GM10248 (cell line): Measurements from ENCODE around the gene MAN1A1.

Source experiments
- CTCF ChIA-PET: fragments of 300-600 bp; sonication (Branson Sonifier 250); formaldehyde crosslinking; extraction: SDS; loops from one replicate; lab custom pipeline; 2021; ENCODE audit warnings: antibody characterized with exemption; lab: Yijun Ruan, JAX
- POLR2A ChIA-PET: fragments of 350-650 bp; sonication (Branson Sonifier 250); formaldehyde crosslinking; extraction: SDS; loops from one replicate; lab custom pipeline; 2020; ENCODE audit warnings: antibody characterized with exemption; lab: Yijun Ruan, JAX
- DNase-seq: peaks from one replicate; pipeline ENCODE4 v3.0.0; 2012; ENCODE audit errors: extremely low spot score
- CTCF ChIP-seq: IDR thresholded peaks from 2 replicates; pipeline ENCODE4 v1.5.1; 2012; ENCODE audit warnings: mild to moderate bottlenecking, low read depth; ENCODE audit errors: extremely low read depth, missing control alignments, control extremely low read depth

Gene MAN1A1

GRCh38 chr6:119147101-119148053 is 202.2 kb downstream of the MAN1A1 start:
- ChIA-PET CTCF (interaction anchor here (0.6 to 13.1 kb wide), 23 partner anchors 8 to 1504 kb away, joined by 3 to 83 read pairs (median 5); no protein-coding TSS in a partner anchor), POLR2A (interaction anchor here (1.4 kb wide), 1 partner anchor 196 kb away, joined by 3 read pairs; no protein-coding TSS in a partner anchor)
- peak; percentile 67 for DNase-seq
- no peak for TF ChIP-seq CTCF

GRCh38 chr6:119145111-119145510 is 204.4 kb downstream of the MAN1A1 start:
- DNase-seq, result no peak
- CTCF ChIA-PET, result interaction anchor here (1.9 to 13.1 kb wide), 2 partner anchors 13 to 16 kb away, joined by 10 to 83 read pairs; no protein-coding TSS in a partner anchor
- TF ChIP-seq CTCF, result no peak
- POLR2A ChIA-PET, result no interaction called here

- DNase-seq, result no peak
- ChIA-PET POLR2A (no interaction called here), CTCF (interaction anchor here (0.8 to 13.1 kb wide), 5 partner anchors 9 to 19 kb away, joined by 3 to 83 read pairs (median 4); no protein-coding TSS in a partner anchor)
- no peak for TF ChIP-seq CTCF
Observed at GRCh38 chr6:119142637-119143036, 206.9 kb downstream of the MAN1A1 start.

GRCh38 chr6:119142041-119142440 is 207.5 kb downstream of the MAN1A1 start:
- POLR2A ChIA-PET, result no interaction called here
- no peak for DNase-seq
- CTCF ChIA-PET, result interaction anchor here (1.0 to 13.1 kb wide), 4 partner anchors 9 to 19 kb away, joined by 3 to 83 read pairs (median 5); no protein-coding TSS in a partner anchor
- no peak for TF ChIP-seq CTCF

GRCh38 chr6:119140196-119141140 is 209.1 kb downstream of the MAN1A1 start:
- no peak for TF ChIP-seq CTCF
- ChIA-PET POLR2A (no interaction called here), CTCF (interaction anchor here (0.7 to 13.1 kb wide), 3 partner anchors 7 to 30 kb away, joined by 3 to 83 read pairs (median 7); no protein-coding TSS in a partner anchor)
- DNase-seq, result no peak
